HEK293T (cell line): ENCODE results near the gene SLX4.

ENCODE experiments used
- CTCF ChIA-PET: fragments of 350-600 bp; formaldehyde crosslinking; extraction: SDS; loops from one replicate; lab custom pipeline; 2021; ENCODE audit warnings: antibody characterized with exemption, inconsistent platforms; lab: Yijun Ruan, JAX
- POLR2A ChIA-PET: fragments of 350-600 bp; formaldehyde crosslinking; extraction: SDS; loops from one replicate; lab custom pipeline; 2020; ENCODE audit warnings: antibody characterized with exemption, inconsistent platforms; lab: Yijun Ruan, JAX
- DNase-seq: peaks from one replicate; pipeline ENCODE4 v3.0.0; 2012; ENCODE audit warnings: mixed read lengths; ENCODE audit errors: extremely low spot score
- ARNT ChIP-seq: fragments of 450-650 bp; IDR thresholded peaks from 2 replicates; pipeline ENCODE4 v1.6.1; 2017; ENCODE audit warnings: mild to moderate bottlenecking
- BHLHE40 ChIP-seq: fragments of 450-650 bp; IDR thresholded peaks from 2 replicates; pipeline ENCODE4 v1.6.1; 2016; ENCODE audit warnings: mild to moderate bottlenecking, moderate library complexity, borderline replicate concordance
- CTBP1 ChIP-seq: fragments of 450-650 bp; IDR thresholded peaks from 2 replicates; pipeline ENCODE4 v1.6.1; 2016; ENCODE audit warnings: borderline replicate concordance
- ELF4 ChIP-seq: fragments of 450-650 bp; IDR thresholded peaks from 2 replicates; pipeline ENCODE4 v1.6.1; 2017; ENCODE audit warnings: antibody characterized with exemption
- FOXA1 ChIP-seq: fragments of 450-650 bp; IDR thresholded peaks from 2 replicates; pipeline ENCODE4 v1.6.1; 2016; ENCODE audit warnings: mild to moderate bottlenecking
- FOXK2 ChIP-seq: fragments of 450-650 bp; IDR thresholded peaks from 2 replicates; pipeline ENCODE4 v1.6.1; 2016; ENCODE audit warnings: mild to moderate bottlenecking
- FOXM1 ChIP-seq: fragments of 450-650 bp; IDR thresholded peaks from 2 replicates; pipeline ENCODE4 v1.6.1; 2017; ENCODE audit warnings: mild to moderate bottlenecking, borderline replicate concordance
- HDGF ChIP-seq: fragments of 450-650 bp; IDR thresholded peaks from 2 replicates; pipeline ENCODE4 v1.6.1; 2017; ENCODE audit warnings: antibody characterized with exemption, borderline replicate concordance
- L3MBTL2 ChIP-seq: fragments of 450-650 bp; conservative IDR thresholded peaks from 2 replicates; pipeline ENCODE4 v1.6.1; 2016; ENCODE audit warnings: mild to moderate bottlenecking
- LEF1 ChIP-seq: fragments of 450-650 bp; IDR thresholded peaks from 2 replicates; pipeline ENCODE4 v1.6.1; 2017; ENCODE audit warnings: mild to moderate bottlenecking, borderline replicate concordance
- NFRKB ChIP-seq: fragments of 450-650 bp; IDR thresholded peaks from 2 replicates; pipeline ENCODE4 v1.6.1; 2016; ENCODE audit warnings: mild to moderate bottlenecking, moderate library complexity
- PKNOX1 ChIP-seq: fragments of 450-650 bp; IDR thresholded peaks from 2 replicates; pipeline ENCODE4 v1.6.1; 2016
- SP1 ChIP-seq: fragments of 450-650 bp; IDR thresholded peaks from 2 replicates; pipeline ENCODE4 v1.6.1; 2017
- SUZ12 ChIP-seq: fragments of 450-650 bp; IDR thresholded peaks from 2 replicates; pipeline ENCODE4 v1.6.1; 2016; ENCODE audit warnings: mild to moderate bottlenecking
- TARDBP ChIP-seq: fragments of 450-650 bp; IDR thresholded peaks from 2 replicates; pipeline ENCODE4 v1.6.1; 2016
- ZNF384 ChIP-seq: fragments of 450-650 bp; IDR thresholded peaks from 2 replicates; pipeline ENCODE4 v1.6.1; 2016

The SLX4 gene

GRCh38 chr16:3607634-3608033 is 3.8 kb downstream of the SLX4 start:
- POLR2A ChIA-PET = interaction anchor here (0.6 kb wide), 1 partner anchor 46 kb away, joined by 3 read pairs; no protein-coding TSS in a partner anchor
- TF ChIP-seq L3MBTL2 (no peak), HDGF (no peak), FOXK2 (no peak), BHLHE40 (no peak), CTBP1 (no peak), ZNF384 (no peak), FOXA1 (no peak), NFRKB (no peak), TARDBP (no peak), PKNOX1 (no peak), ELF4 (no peak), SUZ12 (no peak)
- CTCF ChIA-PET = no interaction called here
- no peak for DNase-seq

- TF ChIP-seq FOXA1 (no peak), BHLHE40 (no peak), NFRKB (no peak), SP1 (no peak), LEF1 (no peak), HDGF (no peak), ELF4 (no peak), SUZ12 (no peak), FOXM1 (no peak), ARNT (no peak), FOXK2 (no peak), ZNF384 (no peak), CTBP1 (no peak), PKNOX1 (no peak), L3MBTL2 (no peak), TARDBP (no peak)
- ChIA-PET CTCF (no interaction called here), POLR2A (no interaction called here)
- DNase-seq = no peak
Observed at GRCh38 chr16:3607161-3607560, 4.2 kb downstream of the SLX4 start.

GRCh38 chr16:3606441-3606840 is 5.0 kb downstream of the SLX4 start:
- POLR2A ChIA-PET = no interaction called here
- DNase-seq = no peak
- CTCF ChIA-PET = no interaction called here
- no peak for TF ChIP-seq ELF4
- TF ChIP-seq FOXM1 = no peak
- no peak for TF ChIP-seq PKNOX1
- TF ChIP-seq SP1 = no peak
- TF ChIP-seq L3MBTL2 = no peak
- no peak for TF ChIP-seq HDGF
- no peak for TF ChIP-seq NFRKB
- no peak for TF ChIP-seq FOXA1
- TF ChIP-seq FOXK2 = no peak
- TF ChIP-seq ARNT = no peak
- no peak for TF ChIP-seq SUZ12
- TF ChIP-seq TARDBP = no peak
- no peak for TF ChIP-seq ZNF384
- no peak for TF ChIP-seq BHLHE40
- TF ChIP-seq CTBP1 = no peak
- TF ChIP-seq LEF1 = no peak

GRCh38 chr16:3602320-3602653 is 9.1 kb downstream of the SLX4 start:
- DNase-seq = no peak
- TF ChIP-seq L3MBTL2 = no peak
- no peak for TF ChIP-seq SP1
- TF ChIP-seq SUZ12 = no peak
- no peak for TF ChIP-seq PKNOX1
- ChIA-PET CTCF (no interaction called here), POLR2A (no interaction called here)

- ChIA-PET POLR2A (no interaction called here), CTCF (no interaction called here)
- no peak for DNase-seq
- no peak for TF ChIP-seq ZNF384
- TF ChIP-seq TARDBP = no peak
- no peak for TF ChIP-seq BHLHE40
- TF ChIP-seq NFRKB = no peak
Observed at GRCh38 chr16:3601614-3602319, 9.6 kb downstream of the SLX4 start.

GRCh38 chr16:3599922-3600321 is 11.5 kb downstream of the SLX4 start:
- TF ChIP-seq LEF1 (no peak), NFRKB (no peak), PKNOX1 (no peak), SUZ12 (no peak), CTBP1 (no peak), FOXA1 (no peak), TARDBP (no peak)
- ChIA-PET CTCF (no interaction called here), POLR2A (no interaction called here)
- no peak for DNase-seq
